Fibroblast of skin of left biceps (primary cell): ENCODE results near the gene VPS36.
"Not testable (repeated sequence)": the region's sequence is repeated elsewhere in the genome, so short reads cannot be mapped to it uniquely, and the experiment has no call there.

Experiments used
- DNase-seq, 2 experiments: peaks; one replicate each; pipeline ENCODE4 v3.0.0-alpha.2; 2013; ENCODE audit warnings: low read depth in 2 of 2

The VPS36 gene

DNA sequence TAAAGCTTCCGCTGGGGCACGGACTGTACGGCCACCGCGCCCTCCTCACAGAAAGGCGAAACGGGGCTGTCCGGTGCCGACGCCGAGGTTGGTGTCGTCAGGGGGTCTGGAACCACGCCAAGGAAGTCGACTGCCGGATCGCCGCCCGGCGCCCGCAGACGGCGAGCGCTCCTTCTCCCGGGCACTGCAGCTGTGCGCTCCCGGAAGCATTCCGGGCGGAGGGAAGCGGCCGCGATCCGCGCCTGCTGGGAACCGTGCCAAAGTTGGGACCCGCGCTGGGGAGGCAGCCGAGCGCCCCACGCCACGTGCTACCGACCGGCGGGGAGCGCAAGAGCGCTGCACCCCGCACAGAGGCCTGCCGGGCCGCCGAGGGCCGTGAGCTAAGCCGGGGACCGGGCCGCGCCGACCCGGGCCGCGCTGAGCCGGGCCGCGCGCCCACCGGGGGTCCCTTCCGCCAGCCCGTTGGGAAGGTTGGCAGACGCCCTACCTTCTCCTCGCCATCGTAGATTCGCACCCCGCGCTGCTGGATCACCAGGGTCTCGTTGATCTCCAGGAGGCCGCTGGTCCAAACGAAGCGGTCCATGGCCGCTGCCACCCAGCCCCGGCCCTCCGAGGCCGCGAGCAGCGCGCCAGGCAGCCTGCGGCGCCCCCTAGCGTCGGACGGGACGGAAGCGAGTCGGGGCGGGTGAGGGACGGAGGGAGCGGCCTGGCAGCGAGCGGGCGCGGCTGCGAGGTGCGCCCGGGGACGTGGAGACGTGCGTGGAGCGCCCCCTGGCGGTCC lies at the start of gene VPS36:
Gene VPS36 (minus strand): TSS at position 623 of the 781 bp plus-strand sequence. CDS start 40 bp downstream, at position 583.
- DNase-seq = peak; percentile 78 to 87

DNA sequence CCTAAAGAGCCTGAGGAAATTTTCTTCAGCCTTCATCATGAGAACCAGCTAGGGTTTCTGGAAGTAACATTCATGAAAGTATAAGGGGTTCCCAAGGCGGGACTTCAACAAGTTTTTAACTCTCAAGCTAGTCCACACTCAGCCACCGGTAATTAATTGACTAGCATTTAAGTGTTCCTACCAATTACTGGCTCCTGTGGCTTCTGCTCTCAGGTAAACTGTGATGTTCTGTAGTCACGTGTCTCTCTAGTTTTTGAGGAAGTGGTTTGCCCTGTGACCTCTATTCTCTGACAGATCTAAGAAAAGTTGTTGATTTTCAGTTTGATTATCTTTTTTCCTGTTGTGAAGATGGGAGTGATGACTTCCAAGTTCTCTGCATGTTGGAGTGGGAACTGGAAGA lies 47.5 kb upstream of the VPS36 start:
- not testable (repeated sequence) for DNase-seq

- DNase-seq = not testable (repeated sequence)
These were observed 43.8 kb upstream of the VPS36 start for GRCh38 chr13:52494241-52494640.

DNA sequence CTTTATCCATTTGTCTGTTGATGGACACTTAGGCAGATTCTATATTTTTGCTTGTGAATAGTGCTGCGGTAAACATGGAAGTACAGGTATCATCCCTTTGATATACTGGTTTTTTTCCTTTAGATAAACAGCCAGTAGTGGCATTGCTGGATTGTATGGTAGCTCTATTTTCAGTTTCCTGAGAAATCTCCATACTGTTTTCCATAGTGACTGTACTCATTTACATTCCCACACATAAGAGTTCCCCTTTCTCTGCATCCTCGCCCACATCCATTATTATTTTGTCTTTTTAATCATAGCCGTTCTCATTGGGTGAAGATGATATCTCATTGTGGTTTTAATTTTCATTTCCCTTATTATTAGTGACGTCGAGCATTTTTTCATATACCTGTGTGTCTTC lies 40.6 kb upstream of the VPS36 start:
- DNase-seq = not testable (repeated sequence)

- DNase-seq = not testable (repeated sequence)
These were observed 38.3 kb upstream of the VPS36 start for GRCh38 chr13:52488763-52489162.

DNA sequence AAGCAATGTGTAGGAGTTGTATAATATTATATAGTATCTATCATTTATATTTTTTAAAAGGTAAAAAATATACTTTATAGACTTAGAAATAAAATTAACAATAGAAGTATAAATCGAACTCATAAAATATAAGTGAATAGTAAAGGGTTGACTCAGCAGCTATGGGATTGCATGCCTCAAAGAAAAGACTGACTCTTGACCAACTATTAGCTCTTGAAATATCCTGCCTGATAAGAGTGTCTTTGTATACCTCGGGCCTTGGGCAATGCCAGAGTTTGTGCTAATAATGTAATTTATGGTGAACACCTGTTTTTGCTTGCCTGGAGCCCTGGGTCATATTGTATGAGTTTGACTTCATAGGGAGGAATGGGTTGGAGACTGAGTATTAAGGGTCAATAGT lies 36.6 kb upstream of the VPS36 start:
- not testable (repeated sequence) for DNase-seq

GRCh38 chr13:52480677-52481428 lies 30.4 kb upstream of the VPS36 start:
- DNase-seq = not testable (repeated sequence)

GRCh38 chr13:52468487-52468886 lies 18.1 kb upstream of the VPS36 start:
- DNase-seq = not testable (repeated sequence)

GRCh38 chr13:52463526-52463925 lies 13.1 kb upstream of the VPS36 start:
- DNase-seq = no peak

GRCh38 chr13:52461265-52461664 lies 10.8 kb upstream of the VPS36 start:
- DNase-seq = no peak

- DNase-seq = no peak
These were observed 9.2 kb upstream of the VPS36 start for GRCh38 chr13:52459668-52460067.

- DNase-seq = peak in 1 of 2 experiments; percentile 11
These were observed 5.2 kb upstream of the VPS36 start for GRCh38 chr13:52455677-52456041.

- DNase-seq = peak; percentile 65 to 74
These were observed 4.6 kb upstream of the VPS36 start, which contains the start of gene CKAP2 for GRCh38 chr13:52454820-52455676. Gene CKAP2, plus strand, starts transcription at chr13:52455478. Its CDS starts 79 bp downstream, at chr13:52455557.

- DNase-seq = no peak
These were observed 4.0 kb upstream of the VPS36 start for GRCh38 chr13:52454459-52454819.

DNA sequence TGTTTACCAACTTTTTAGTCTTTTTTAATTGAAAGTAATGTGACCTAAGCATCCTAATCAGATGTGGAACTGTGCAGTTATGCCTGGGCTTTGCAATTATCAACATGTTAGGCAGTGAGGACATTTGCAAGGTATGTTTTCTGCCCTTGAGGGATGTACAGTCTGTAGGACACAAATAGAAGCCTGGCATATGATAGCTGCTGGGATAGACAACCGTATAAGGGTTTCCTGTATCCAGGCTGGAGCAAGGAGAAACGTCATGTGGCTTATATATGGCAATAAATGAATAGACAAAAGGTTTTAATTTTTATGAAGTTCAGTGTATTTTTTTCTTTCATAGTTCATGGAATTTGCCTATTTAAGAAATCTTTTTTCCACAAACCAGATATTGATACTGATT lies 2.0 kb upstream of the VPS36 start:
- no peak for DNase-seq

- no peak for DNase-seq
These were observed 836 bp upstream of the VPS36 start for GRCh38 chr13:52451135-52451804.

- DNase-seq = no peak
These were observed 321 bp upstream of the VPS36 start for GRCh38 chr13:52450793-52451116.

DNA sequence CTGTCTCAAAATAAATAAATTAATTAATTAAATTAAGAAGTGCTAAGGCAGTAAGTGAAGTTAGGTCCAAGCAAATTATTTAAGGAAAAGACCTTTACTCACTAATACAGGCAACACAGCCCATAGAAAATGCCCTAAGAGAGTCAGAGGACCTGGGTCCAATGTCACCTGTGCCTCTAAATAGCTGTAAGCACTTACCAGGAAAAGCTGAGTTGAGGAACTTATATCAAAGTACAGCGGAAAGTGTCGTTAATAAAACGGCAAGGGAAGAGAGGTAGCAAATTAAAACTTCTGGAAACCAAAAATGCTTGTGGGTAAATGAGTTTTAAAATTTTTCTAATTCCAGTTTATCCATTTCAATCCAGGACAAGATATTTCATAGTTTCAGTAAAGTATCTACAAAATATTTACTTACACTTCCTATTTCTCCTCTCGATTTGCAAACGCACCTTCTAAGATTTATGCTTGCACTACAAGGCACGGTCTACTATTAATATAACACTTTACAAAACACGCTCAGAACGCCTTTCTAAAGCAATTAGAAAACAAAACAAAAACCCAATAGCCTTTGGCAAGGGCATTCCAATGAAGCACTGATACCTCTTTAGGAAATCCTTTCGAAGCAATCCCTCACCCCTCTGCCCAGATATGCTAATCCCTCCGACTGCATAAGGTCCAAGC lies 963 bp downstream of the VPS36 start:
- DNase-seq = no peak

GRCh38 chr13:52447815-52448552 lies 2.5 kb downstream of the VPS36 start:
- no peak for DNase-seq

DNA sequence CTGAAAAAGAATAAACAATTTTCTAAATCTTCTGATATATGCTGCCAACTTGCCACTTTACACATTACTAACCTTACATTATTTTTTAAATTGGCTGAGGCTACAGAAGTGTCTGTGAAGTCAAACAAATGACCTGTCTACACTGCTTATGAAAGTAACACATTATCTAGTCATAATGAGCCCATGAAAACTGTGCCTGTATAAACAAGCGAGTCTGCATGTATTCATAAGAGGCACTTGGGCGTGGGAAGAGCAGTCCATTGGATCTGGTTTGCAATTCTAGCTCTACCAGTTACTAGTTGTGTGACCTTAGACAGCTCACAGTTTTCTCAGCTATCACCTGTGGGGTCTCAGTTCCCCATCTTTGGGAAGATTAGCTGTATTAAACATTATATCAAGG lies 3.1 kb downstream of the VPS36 start:
- no peak for DNase-seq
